NOMO-1 (cell line): ENCODE results near the gene ARHGAP4.

ENCODE experiments used
- DNase-seq, 2 experiments: peaks; one replicate each; lab custom pipeline; 2025; ENCODE audit not compliant: unreplicated experiment in 2 of 2; lab: John Stamatoyannopoulos, UW

The ARHGAP4 gene

GRCh38 chrX:153925739-153926551 lies at the start of gene ARHGAP4:
Gene ARHGAP4 (minus strand): TSS chrX:153926264. CDS start chrX:153926202, 62 bp downstream.
- peak in 1 of 2 experiments; percentile 44 for DNase-seq

GRCh38 chrX:153974726-153975286 lies 48.7 kb upstream of the ARHGAP4 start:
- DNase-seq: no peak

GRCh38 chrX:153974003-153974725 lies 48.1 kb upstream of the ARHGAP4 start:
- no peak for DNase-seq

GRCh38 chrX:153973127-153974002 lies 47.3 kb upstream of the ARHGAP4 start:
- no peak for DNase-seq

GRCh38 chrX:153972368-153973126 lies 46.5 kb upstream of the ARHGAP4 start, which contains the start of gene TMEM187:
Gene TMEM187 (plus strand): TSS chrX:153972754. CDS start chrX:153982063, 9,309 bp downstream.
- DNase-seq: peak; percentile 90 to 94

- DNase-seq: peak; percentile 89 to 95
Measured at GRCh38 chrX:153971450-153972367, 45.6 kb upstream of the ARHGAP4 start, which contains the start of gene HCFC1. Gene HCFC1 (minus strand): TSS chrX:153971818. CDS start chrX:153970840, 978 bp downstream.

- DNase-seq: peak; percentile 80 to 93
Measured at GRCh38 chrX:153971124-153971449, 45.0 kb upstream of the ARHGAP4 start.

- peak; percentile 73 to 76 for DNase-seq
Measured at GRCh38 chrX:153970357-153971123, 44.5 kb upstream of the ARHGAP4 start.

- no peak for DNase-seq
Measured at GRCh38 chrX:153969904-153970356, 43.9 kb upstream of the ARHGAP4 start.

- DNase-seq: no peak
Measured at GRCh38 chrX:153969125-153969903, 43.2 kb upstream of the ARHGAP4 start.

GRCh38 chrX:153968754-153969124 lies 42.7 kb upstream of the ARHGAP4 start:
- DNase-seq: peak in 1 of 2 experiments; percentile 18

GRCh38 chrX:153968255-153968654 lies 42.2 kb upstream of the ARHGAP4 start:
- DNase-seq: no peak

GRCh38 chrX:153967536-153968224 lies 41.6 kb upstream of the ARHGAP4 start:
- peak; percentile 29 to 40 for DNase-seq

GRCh38 chrX:153966841-153967535 lies 40.9 kb upstream of the ARHGAP4 start:
- no peak for DNase-seq

GRCh38 chrX:153966283-153966688 lies 40.2 kb upstream of the ARHGAP4 start:
- DNase-seq: no peak

- DNase-seq: no peak
Measured at GRCh38 chrX:153965406-153965805, 39.3 kb upstream of the ARHGAP4 start.
